MM.1S (cell line): ENCODE measurements around the gene GRB10.

Experiments
- DNase-seq: peaks from one replicate; pipeline ENCODE4 v3.0.0-alpha.2; 2015
- H2AFZ ChIP-seq: fragments of 300-600 bp; sonication (generic); 2 replicates; pipeline ENCODE4 v1.6.0; 2016; ENCODE audit warnings: antibody characterized with exemption, low read length
- H3F3A ChIP-seq: fragments of 300-600 bp; sonication (generic); 2 replicates; pipeline ENCODE4 v1.6.1; 2016; ENCODE audit warnings: mild to moderate bottlenecking, antibody characterized with exemption, low read length, moderate library complexity, mixed read lengths; ENCODE audit not compliant: insufficient read depth
- H3K27ac ChIP-seq: fragments of 300-600 bp; sonication (generic); 2 replicates; pipeline ENCODE4 v1.5.1; 2016; ENCODE audit warnings: mild to moderate bottlenecking, low read length
- H3K27me3 ChIP-seq: fragments of 300-600 bp; sonication (generic); replicated peaks from 2 replicates; pipeline ENCODE4 v1.6.0; 2016; ENCODE audit warnings: low read length; ENCODE audit not compliant: insufficient read depth
- H3K36me3 ChIP-seq: fragments of 300-600 bp; sonication (generic); replicated peaks from 2 replicates; pipeline ENCODE4 v1.6.1; 2016; ENCODE audit warnings: mild to moderate bottlenecking, low read length, mixed read lengths; ENCODE audit not compliant: insufficient read depth
- H3K4me1 ChIP-seq: fragments of 300-600 bp; sonication (generic); 2 replicates; pipeline ENCODE4 v1.6.1; 2016; ENCODE audit warnings: low read length, mixed read lengths
- H3K4me2 ChIP-seq: fragments of 300-600 bp; sonication (generic); 2 replicates; pipeline ENCODE4 v1.6.0; 2016; ENCODE audit warnings: low read depth, low read length
- H3K4me3 ChIP-seq: fragments of 300-600 bp; sonication (generic); 2 replicates; pipeline ENCODE4 v1.5.1; 2016; ENCODE audit warnings: low read length, mixed read lengths
- H3K79me2 ChIP-seq: fragments of 300-600 bp; sonication (generic); 2 replicates; pipeline ENCODE4 v1.6.1; 2016; ENCODE audit warnings: mixed run types, low read length, mixed read lengths
- H3K9ac ChIP-seq: fragments of 300-600 bp; sonication (generic); 2 replicates; pipeline ENCODE4 v1.6.1; 2016; ENCODE audit warnings: low read length, mixed read lengths
- H3K9me2 ChIP-seq: fragments of 300-600 bp; sonication (generic); replicated peaks from 2 replicates; pipeline ENCODE4 v1.6.1; 2016; ENCODE audit warnings: mild to moderate bottlenecking, low read length, mixed read lengths; ENCODE audit not compliant: insufficient read depth
- H3K9me3 ChIP-seq: fragments of 300-600 bp; sonication (generic); replicated peaks from 2 replicates; pipeline ENCODE4 v1.6.1; 2016; ENCODE audit warnings: mild to moderate bottlenecking, low read length, mixed read lengths; ENCODE audit not compliant: insufficient read depth
- H4K20me1 ChIP-seq: fragments of 300-600 bp; sonication (generic); 2 replicates; pipeline ENCODE4 v1.6.1; 2016; ENCODE audit warnings: mild to moderate bottlenecking, low read length, moderate library complexity, mixed read lengths; ENCODE audit not compliant: insufficient read depth
- EZH2 ChIP-seq: fragments of 300-600 bp; sonication (generic); optimal IDR thresholded peaks from 2 replicates; pipeline ENCODE3; 2017; ENCODE audit warnings: low read depth, mild to moderate bottlenecking, antibody characterized with exemption, low read length, mixed read lengths
- EZH2phosphoT487 ChIP-seq: fragments of 300-600 bp; sonication (generic); IDR thresholded peaks from 2 replicates; pipeline ENCODE4 v1.6.1; 2018; ENCODE audit warnings: antibody characterized with exemption, low read length
- TF ChIP-seq, protein P1 (sequence below): fragments of 300-600 bp; sonication (generic); IDR thresholded peaks from 2 replicates; pipeline ENCODE4 v1.5.1; 2016; ENCODE audit warnings: antibody characterized with exemption, low read length, mixed read lengths

GRB10 gene

DNA sequence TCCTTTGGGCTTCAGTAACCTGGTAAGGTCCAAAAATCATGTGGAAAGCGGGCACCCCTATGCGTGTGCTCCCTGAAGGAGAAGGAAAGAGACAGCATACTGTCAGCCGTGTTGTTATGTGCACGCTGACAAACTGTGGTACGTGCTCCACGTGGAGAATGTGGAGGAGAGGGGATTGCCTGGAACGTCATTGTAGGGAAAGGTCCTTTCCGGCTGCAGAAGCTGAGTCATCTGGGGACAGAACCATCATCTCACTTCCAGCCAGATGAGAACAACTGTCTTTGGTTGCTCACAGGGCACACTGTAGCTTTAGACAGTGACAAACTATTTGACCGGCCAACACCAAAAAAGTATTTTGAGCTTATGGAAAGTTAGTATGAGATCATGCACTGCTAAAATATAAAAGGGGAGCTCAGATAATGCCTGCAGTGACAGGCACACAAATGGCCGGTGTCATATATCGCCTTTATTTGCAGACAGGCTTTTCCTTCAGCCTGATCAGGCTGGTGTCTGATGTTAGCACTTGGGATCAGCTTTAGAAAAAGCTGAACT, 38.8 kb upstream of the GRB10 start:
- Histone ChIP-seq H3K9me3 (no peaks in the 10 kb centered on the region), H3K4me2 (no peak overlapping the region), H3K36me3 (no peaks in the 10 kb centered on the region), H3K4me3 (no peak overlapping the region), H3K79me2 (no peaks in the 10 kb centered on the region), H3K9me2 (no peaks in the 10 kb centered on the region), H3K27me3 (no peaks in the 10 kb centered on the region), H2AFZ (no peak overlapping the region), H3K4me1 (no peaks in the 10 kb centered on the region), H3K27ac (no peak overlapping the region), H3K9ac (no peak overlapping the region), H3F3A (no peaks in the 10 kb centered on the region), H4K20me1 (no peaks in the 10 kb centered on the region)
- TF ChIP-seq EZH2phosphoT487 (no peak), EZH2 (no peak)
- TF ChIP-seq, protein P1, sequence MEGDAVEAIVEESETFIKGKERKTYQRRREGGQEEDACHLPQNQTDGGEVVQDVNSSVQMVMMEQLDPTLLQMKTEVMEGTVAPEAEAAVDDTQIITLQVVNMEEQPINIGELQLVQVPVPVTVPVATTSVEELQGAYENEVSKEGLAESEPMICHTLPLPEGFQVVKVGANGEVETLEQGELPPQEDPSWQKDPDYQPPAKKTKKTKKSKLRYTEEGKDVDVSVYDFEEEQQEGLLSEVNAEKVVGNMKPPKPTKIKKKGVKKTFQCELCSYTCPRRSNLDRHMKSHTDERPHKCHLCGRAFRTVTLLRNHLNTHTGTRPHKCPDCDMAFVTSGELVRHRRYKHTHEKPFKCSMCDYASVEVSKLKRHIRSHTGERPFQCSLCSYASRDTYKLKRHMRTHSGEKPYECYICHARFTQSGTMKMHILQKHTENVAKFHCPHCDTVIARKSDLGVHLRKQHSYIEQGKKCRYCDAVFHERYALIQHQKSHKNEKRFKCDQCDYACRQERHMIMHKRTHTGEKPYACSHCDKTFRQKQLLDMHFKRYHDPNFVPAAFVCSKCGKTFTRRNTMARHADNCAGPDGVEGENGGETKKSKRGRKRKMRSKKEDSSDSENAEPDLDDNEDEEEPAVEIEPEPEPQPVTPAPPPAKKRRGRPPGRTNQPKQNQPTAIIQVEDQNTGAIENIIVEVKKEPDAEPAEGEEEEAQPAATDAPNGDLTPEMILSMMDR: no peak
- no peak for DNase-seq

DNA sequence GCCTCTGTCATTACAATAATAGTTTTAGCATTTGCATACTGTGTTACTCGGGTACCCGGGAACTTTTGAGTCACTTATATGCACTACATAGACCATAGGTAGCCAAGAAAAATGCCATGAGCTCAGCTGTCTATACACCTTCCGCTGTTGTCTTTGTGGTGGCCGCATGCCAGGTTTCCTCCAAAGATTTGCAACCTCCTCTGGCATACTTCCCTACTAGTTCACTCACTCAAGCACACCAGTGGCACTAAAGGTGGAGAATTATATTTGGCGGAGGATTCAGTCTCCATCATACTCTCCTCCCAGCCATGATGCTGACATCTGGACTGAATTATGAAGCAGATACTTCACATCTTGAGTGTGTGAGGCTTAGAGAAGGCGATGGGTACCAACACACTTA, 35.6 kb upstream of the GRB10 start:
- Histone ChIP-seq H3K27ac (no peak overlapping the region), H3K9ac (no peak overlapping the region), H3K4me3 (no peak overlapping the region), H3K9me2 (no peaks in the 10 kb centered on the region), H3K4me2 (no peak overlapping the region), H3K36me3 (no peaks in the 10 kb centered on the region), H2AFZ (no peak overlapping the region), H3K9me3 (no peaks in the 10 kb centered on the region), H3K79me2 (no peaks in the 10 kb centered on the region), H3K27me3 (no peaks in the 10 kb centered on the region), H3F3A (no peaks in the 10 kb centered on the region), H4K20me1 (no peaks in the 10 kb centered on the region), H3K4me1 (no peaks in the 10 kb centered on the region)
- no peak for DNase-seq
- TF ChIP-seq EZH2: no peak
- TF ChIP-seq, protein P1: no peak
- TF ChIP-seq EZH2phosphoT487: no peak

DNA sequence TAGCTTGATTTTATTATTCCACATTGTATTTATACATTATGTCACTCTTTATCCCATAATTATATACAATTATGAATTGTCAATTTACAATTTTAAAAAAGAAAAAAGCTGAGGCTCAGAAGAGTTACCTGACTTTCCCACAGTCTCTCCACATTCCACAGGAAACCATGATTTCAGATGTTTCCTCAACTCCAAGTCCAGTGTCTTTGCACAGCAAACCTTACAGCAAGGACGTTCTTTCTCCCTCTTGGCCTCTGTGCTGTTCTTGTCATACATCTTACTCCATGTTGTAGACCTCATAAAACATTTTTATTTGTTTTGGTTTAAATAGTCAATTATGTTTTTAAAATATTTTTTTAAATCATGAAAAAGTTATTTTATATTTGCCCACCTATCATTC, 34.9 kb upstream of the GRB10 start:
- no peak overlapping the region for H3K27ac ChIP-seq
- H3K79me2 ChIP-seq: no peaks in the 10 kb centered on the region
- no peaks in the 10 kb centered on the region for H4K20me1 ChIP-seq
- H3K9ac ChIP-seq: no peak overlapping the region
- DNase-seq: no peak
- no peaks in the 10 kb centered on the region for H3K36me3 ChIP-seq
- TF ChIP-seq, protein P1: no peak
- TF ChIP-seq EZH2: no peak
- TF ChIP-seq EZH2phosphoT487: no peak
- no peaks in the 10 kb centered on the region for H3K27me3 ChIP-seq
- no peaks in the 10 kb centered on the region for H3K9me3 ChIP-seq
- H3K4me3 ChIP-seq: no peak overlapping the region
- H3K4me2 ChIP-seq: no peak overlapping the region
- no peaks in the 10 kb centered on the region for H3F3A ChIP-seq
- no peak overlapping the region for H2AFZ ChIP-seq
- H3K4me1 ChIP-seq: no peaks in the 10 kb centered on the region
- no peaks in the 10 kb centered on the region for H3K9me2 ChIP-seq
